H1 (cell line): ENCODE results near the gene ZBTB38. TPM values are rescaled to one million over a fixed set of nuclear protein-coding genes. Genes with fewer than 3 reads are reported as not detected.

ENCODE experiments used
- CTCF ChIA-PET: fragments of 300-600 bp; sonication (Branson Sonifier 250); formaldehyde crosslinking; loops from one replicate; lab custom pipeline; 2021; ENCODE audit not compliant: partially characterized antibody; lab: Charles Lee
- POLR2A ChIA-PET: fragments of 300-600 bp; sonication (Branson Sonifier 250); formaldehyde crosslinking; loops from one replicate; lab custom pipeline; 2021; ENCODE audit warnings: inconsistent platforms; ENCODE audit not compliant: partially characterized antibody; lab: Charles Lee
- DNase-seq, 2 experiments: peaks; one replicate each; pipeline versions ENCODE4 v3.0.0 to v3.0.0-alpha.2; 2010 to 2022; ENCODE audit warnings: low spot score in 2 of 2, low read depth in 1 of 2, mixed read lengths in 1 of 2
- FAIRE-seq: peaks from 2 replicates; lab custom pipeline; 2011; peaks lifted over from hg19 to GRCh38; lab: Jason Lieb, UNC
- H2AFZ ChIP-seq: 2 replicates; pipeline ENCODE4 v1.8.1; 2012; ENCODE audit warnings: low read length, inconsistent platforms
- H2AK5ac ChIP-seq: 2 replicates; pipeline ENCODE4 v1.6.1; 2013; ENCODE audit warnings: low read depth, low read length
- H2BK120ac ChIP-seq: replicated peaks from 2 replicates; pipeline ENCODE3; 2013; ENCODE audit warnings: low read depth, low read length, inconsistent platforms
- H2BK12ac ChIP-seq: 2 replicates; pipeline ENCODE4 v1.6.1; 2013; ENCODE audit warnings: low read depth, low read length
- H2BK15ac ChIP-seq: 2 replicates; pipeline ENCODE4 v1.6.1; 2013; ENCODE audit warnings: low read length
- H2BK20ac ChIP-seq: 2 replicates; pipeline ENCODE4 v1.6.1; 2013; ENCODE audit warnings: low read length
- H2BK5ac ChIP-seq: 2 replicates; pipeline ENCODE4 v1.6.1; 2013; ENCODE audit warnings: low read depth, low read length
- H3K14ac ChIP-seq: 2 replicates; pipeline ENCODE4 v1.6.1; 2013; ENCODE audit warnings: inconsistent platforms; ENCODE audit not compliant: insufficient read length
- H3K18ac ChIP-seq: 2 replicates; pipeline ENCODE4 v1.6.1; 2013; ENCODE audit warnings: low read length; ENCODE audit errors: extremely low read depth
- H3K23ac ChIP-seq: 2 replicates; pipeline ENCODE4 v1.6.1; 2013; ENCODE audit warnings: inconsistent platforms; ENCODE audit not compliant: insufficient read length
- H3K23me2 ChIP-seq: 2 replicates; pipeline ENCODE4 v1.6.1; 2013; ENCODE audit warnings: low read depth, low read length
- H3K27ac ChIP-seq: 2 replicates; pipeline ENCODE4 v1.6.1; 2011; ENCODE audit warnings: low read depth, low read length, inconsistent platforms
- H3K27me3 ChIP-seq, 4 experiments: replicated peaks in 1 of 4; 1 replicate in 1 of 4; 2 replicates in 3 of 4; pipeline versions ENCODE4 v1.6.1 to v1.8.1; 2011 to 2013; ENCODE audit warnings: low read length in 3 of 4, mild to moderate bottlenecking in 3 of 4, inconsistent platforms in 2 of 4, mixed read lengths in 2 of 4, moderate library complexity in 1 of 4; ENCODE audit not compliant: control insufficient read depth in 3 of 4, insufficient read depth in 3 of 4; ENCODE audit errors: extremely low read depth in 1 of 4
- H3K36me3 ChIP-seq, 4 experiments: 2 replicates each; pipeline versions ENCODE4 v1.6.1 to v1.8.1; 2011 to 2013; ENCODE audit warnings: mild to moderate bottlenecking in 4 of 4, low read length in 3 of 4, moderate library complexity in 2 of 4, control low read depth in 1 of 4, inconsistent platforms in 1 of 4; ENCODE audit not compliant: insufficient read depth in 4 of 4, control insufficient read depth in 2 of 4
- H3K4ac ChIP-seq: replicated peaks from 2 replicates; pipeline ENCODE3; 2013; ENCODE audit warnings: low read length, low read depth, mixed read lengths, inconsistent platforms; ENCODE audit not compliant: insufficient read length
- H3K4me1 ChIP-seq, 4 experiments: replicated peaks in 1 of 4; 1 replicate in 1 of 4; 2 replicates in 3 of 4; pipeline versions ENCODE4 v1.6.1 to v1.8.1; 2011 to 2013; ENCODE audit warnings: low read length in 3 of 4, inconsistent platforms in 2 of 4, mixed read lengths in 1 of 4; ENCODE audit not compliant: insufficient read depth in 4 of 4, control insufficient read depth in 3 of 4
- H3K4me2 ChIP-seq, 2 experiments: 2 replicates each; pipeline versions ENCODE4 v1.6.1 to v1.8.1; 2011 to 2013; ENCODE audit warnings: low read depth in 2 of 2, low read length in 2 of 2, control low read depth in 1 of 2, inconsistent platforms in 1 of 2, mild to moderate bottlenecking in 1 of 2; ENCODE audit not compliant: insufficient read depth in 1 of 2
- H3K4me3 ChIP-seq, 4 experiments: fragments of 200-600, 300-600 bp in 1 of 4; sonication (generic), shearing (Covaris generic), sonication (Bioruptor Twin) in 1 of 4; 2 replicates each; pipeline versions ENCODE4 v1.5.1 to v1.8.1; 2011 to 2016; ENCODE audit warnings: low read length in 4 of 4, low read depth in 3 of 4, control low read depth in 2 of 4, inconsistent platforms in 2 of 4, mild to moderate bottlenecking in 2 of 4, mixed read lengths in 1 of 4, moderate library complexity in 1 of 4; ENCODE audit not compliant: insufficient read depth in 2 of 4; ENCODE audit errors: extremely low read depth in 1 of 4
- H3K56ac ChIP-seq: replicated peaks from 2 replicates; pipeline ENCODE3; 2013; ENCODE audit warnings: low read depth, mild to moderate bottlenecking, mixed read lengths, low read length, inconsistent platforms; ENCODE audit not compliant: insufficient read length
- H3K79me1 ChIP-seq: 2 replicates; pipeline ENCODE4 v1.6.1; 2013; ENCODE audit warnings: low read depth, low read length, control low read depth
- H3K79me2 ChIP-seq, 2 experiments: 2 replicates each; pipeline versions ENCODE4 v1.6.1 to v1.8.1; 2012 to 2013; ENCODE audit warnings: low read length in 2 of 2, mild to moderate bottlenecking in 2 of 2, inconsistent platforms in 1 of 2; ENCODE audit not compliant: insufficient read depth in 2 of 2, control insufficient read depth in 1 of 2
- H3K9ac ChIP-seq, 4 experiments: replicated peaks in 1 of 4; 1 replicate in 1 of 4; 2 replicates in 3 of 4; pipeline versions ENCODE4 v1.6.1 to v1.8.1; 2011 to 2013; ENCODE audit warnings: low read depth in 3 of 4, low read length in 3 of 4, control low read depth in 2 of 4, mild to moderate bottlenecking in 2 of 4, moderate library complexity in 2 of 4, inconsistent platforms in 1 of 4; ENCODE audit errors: extremely low read depth in 1 of 4
- H3K9me3 ChIP-seq, 2 experiments: 2 replicates each; pipeline versions ENCODE4 v1.6.1 to v1.8.1; 2012 to 2013; ENCODE audit warnings: mild to moderate bottlenecking in 2 of 2, moderate library complexity in 2 of 2, control low read depth in 1 of 2, inconsistent platforms in 1 of 2, low read depth in 1 of 2, low read length in 1 of 2, mixed read lengths in 1 of 2; ENCODE audit not compliant: insufficient read depth in 2 of 2
- H4K20me1 ChIP-seq, 2 experiments: replicated peaks in 1 of 2; 2 replicates each; pipeline versions ENCODE3 to v1.8.1; 2011 to 2013; ENCODE audit warnings: inconsistent platforms in 2 of 2, low read length in 2 of 2, mild to moderate bottlenecking in 1 of 2; ENCODE audit not compliant: insufficient read depth in 2 of 2, control insufficient read depth in 1 of 2
- H4K5ac ChIP-seq: 2 replicates; pipeline ENCODE4 v1.6.1; 2013; ENCODE audit warnings: low read length, low read depth, mixed read lengths, inconsistent platforms; ENCODE audit not compliant: insufficient read length
- H4K8ac ChIP-seq: 2 replicates; pipeline ENCODE4 v1.8.0; 2013; ENCODE audit warnings: mild to moderate bottlenecking, moderate library complexity, low read length, inconsistent platforms; ENCODE audit not compliant: insufficient read depth; ENCODE audit errors: extremely low read depth
- H4K91ac ChIP-seq: replicated peaks from 2 replicates; pipeline ENCODE3; 2013; ENCODE audit warnings: low read length, mixed read lengths, inconsistent platforms; ENCODE audit not compliant: insufficient read length
- ATF3 ChIP-seq: IDR thresholded peaks from 2 replicates; pipeline ENCODE4 v1.6.1; 2011; ENCODE audit warnings: low read depth, mild to moderate bottlenecking, low read length; ENCODE audit not compliant: insufficient read depth
- CBX8 ChIP-seq: fragments of 300-800, 300-1000 bp; sonication (generic); IDR thresholded peaks from 2 replicates; pipeline ENCODE4 v1.7.1; 2016; ENCODE audit warnings: low read depth, low read length, borderline replicate concordance
- CEBPB ChIP-seq: IDR thresholded peaks from 2 replicates; pipeline ENCODE4 v1.6.1; 2012; ENCODE audit warnings: low read depth, low read length
- CHD1 ChIP-seq: IDR thresholded peaks from 2 replicates; pipeline ENCODE4 v1.6.1; 2012; ENCODE audit warnings: low read depth, low read length, improper control_type of control experiment
- EGR1 ChIP-seq: IDR thresholded peaks from 2 replicates; pipeline ENCODE4 v1.6.1; 2011; ENCODE audit warnings: low read depth, low read length, borderline replicate concordance
- EP300 ChIP-seq, 2 experiments: IDR thresholded peaks; 1 replicate in 1 of 2; 2 replicates in 1 of 2; pipeline ENCODE4 v1.6.1; 2011 to 2012; ENCODE audit warnings: low read depth in 2 of 2, low read length in 2 of 2, mild to moderate bottlenecking in 2 of 2, borderline replicate concordance in 1 of 2, inconsistent platforms in 1 of 2, moderate library complexity in 1 of 2
- FOSL1 ChIP-seq: IDR thresholded peaks from 2 replicates; pipeline ENCODE4 v1.6.1; 2011; ENCODE audit warnings: mild to moderate bottlenecking, low read depth, low read length, moderate library complexity; ENCODE audit not compliant: insufficient read depth
- JUN ChIP-seq: IDR thresholded peaks from 2 replicates; pipeline ENCODE4 v1.6.1; 2011; ENCODE audit warnings: low read depth, mild to moderate bottlenecking, improper control_type of control experiment, low read length
- JUND ChIP-seq: IDR thresholded peaks from 2 replicates; pipeline ENCODE4 v1.6.1; 2011; ENCODE audit warnings: mild to moderate bottlenecking, improper control_type of control experiment, low read length
- NANOG ChIP-seq: IDR thresholded peaks from 2 replicates; pipeline ENCODE4 v1.6.1; 2011; ENCODE audit warnings: low read length, low read depth, mild to moderate bottlenecking, inconsistent platforms; ENCODE audit not compliant: insufficient read depth, poor library complexity, severe bottlenecking
- POLR2AphosphoS5 ChIP-seq: IDR thresholded peaks from 2 replicates; pipeline ENCODE4 v1.6.1; 2011; ENCODE audit warnings: low read depth, low read length
- SP1 ChIP-seq: IDR thresholded peaks from 2 replicates; pipeline ENCODE4 v1.6.1; 2011; ENCODE audit warnings: low read depth, low read length
- SUZ12 ChIP-seq: fragments of 200-600 bp; sonication (generic); IDR thresholded peaks from 2 replicates; pipeline ENCODE4 v1.6.1; 2012; ENCODE audit warnings: mild to moderate bottlenecking, inconsistent platforms, low read length, moderate library complexity, mixed read lengths
- ZNF274 ChIP-seq: IDR thresholded peaks from 2 replicates; pipeline ENCODE4 v1.7.0; 2012; ENCODE audit warnings: low read length, borderline replicate concordance; ENCODE audit errors: extremely low read depth
- WGBS, 2 experiments: shearing (Covaris generic) in 1 of 2; methylation state at CpG; one replicate each; pipeline versions ENCODE4 v1.1.6 to v1.1.7; 2013 to 2015; ENCODE audit warnings: low lambda C conversion rate in 2 of 2, mixed read lengths in 2 of 2, inconsistent platforms in 1 of 2, low coverage in 1 of 2, missing lambda C conversion rate in 1 of 2; ENCODE audit not compliant: insufficient replicate concordance in 2 of 2, insufficient coverage in 1 of 2, insufficient read length in 1 of 2; ENCODE audit errors: extremely low coverage in 1 of 2, missing lambda C conversion rate in 1 of 2; 5-methylcytosine and 5-hydroxymethylcytosine counted together
- polyA plus RNA-seq, 7 experiments: library from polyadenylated mRNA; depleted of rRNA in 3 of 7; stranded (reverse) in 5 of 7; unstranded in 2 of 7; fragments of >200 nt in 5 of 7; fragments of 200-250 nt in 2 of 7; gene quantifications; 1 replicate in 5 of 7; 2 replicates in 1 of 7; 4 replicates in 1 of 7; pipeline versions ENCODE4 v1.2.1 to v1.2.3, GENCODE V29; 2011 to 2013; ENCODE audit warnings: missing spikeins in 2 of 7, mixed read lengths in 2 of 7
- total RNA-seq: library from RNA; stranded (reverse); fragmentation: NEBNext Ultra II Directional; extraction: Animal tissue kit (Norgen Biotek cat#: 25700); gene quantifications from 2 replicates; pipeline ENCODE4 v1.2.1, GENCODE V29; 2021

Gene ZBTB38
- total and polyA plus RNA-seq, 2 of the 8 experiments (the other 6 are each of a cell fraction or from before 2014, with no cell fraction given): 4.4 to 10.5 TPM

- H3K79me2 ChIP-seq: no peaks in the 10 kb centered on the region
- 0 out of 8 replicates have a peak, but pooled peaks cover 0 to 4% (median 0%) of the 10 kb centered on the region in 4 experiments for H3K36me3 ChIP-seq
- H3K14ac ChIP-seq: no peak overlapping the region
- peaks cover 4 to 29% (median 17%) of the 10 kb centered on the region in 4 experiments; a peak in 6 of 7 replicates for H3K27me3 ChIP-seq
- FAIRE-seq (no peak), DNase-seq (no peak)
- H3K27ac ChIP-seq: no peak overlapping the region
- H4K20me1 ChIP-seq: no peaks in the 10 kb centered on the region
- H3K18ac ChIP-seq: no peak overlapping the region
- no peak overlapping the region for H3K4me2 ChIP-seq
- H2BK20ac ChIP-seq: no peak overlapping the region
- no peak overlapping the region for H3K23ac ChIP-seq
- no peak overlapping the region for H2AK5ac ChIP-seq
- no peak overlapping the region for H4K5ac ChIP-seq
- no peaks in the 10 kb centered on the region for H3K79me1 ChIP-seq
- no peaks in the 10 kb centered on the region; a peak in 2 of 7 replicates for H3K4me1 ChIP-seq
- H3K4me3 ChIP-seq: no peak overlapping the region
- no peak overlapping the region for H3K56ac ChIP-seq
- WGBS, 2 experiments: 90% methylated on average over 1 of the region's 1 CpG; no CpG with 5 or more reads in 1 of the 2 experiments
- no peaks in the 10 kb centered on the region for H3K23me2 ChIP-seq
- no peak overlapping the region for H2BK15ac ChIP-seq
- H4K91ac ChIP-seq: no peak overlapping the region
- no peaks in the 10 kb centered on the region for H3K9me3 ChIP-seq
- H2AFZ ChIP-seq: no peak overlapping the region
- ChIA-PET CTCF (interaction anchor here (1.1 to 1.4 kb wide), 2 partner anchors 16 to 33 kb away, joined by 3 to 5 read pairs; no protein-coding TSS in a partner anchor), POLR2A (interaction anchor here (0.9 kb wide), 1 partner anchor 48 kb away, joined by 3 read pairs; no protein-coding TSS in a partner anchor)
- no peak overlapping the region for H4K8ac ChIP-seq
- H3K9ac ChIP-seq: no peak overlapping the region
- no peak overlapping the region for H2BK120ac ChIP-seq
- no peak overlapping the region for H3K4ac ChIP-seq
- no peak overlapping the region for H2BK12ac ChIP-seq
- no peak overlapping the region for H2BK5ac ChIP-seq
- no peak for TF ChIP-seq EGR1
- TF ChIP-seq JUN: no peak
- no peak for TF ChIP-seq EP300 (IDR thresholded peaks at IDR 0.05; ENCODE audit: borderline replicate concordance in 1 of 2, low read depth in 2 of 2, low read length in 2 of 2)
- no peak for TF ChIP-seq CBX8
- TF ChIP-seq FOSL1: no peak
- no peak for TF ChIP-seq JUND
- TF ChIP-seq CEBPB: no peak
- no peak for TF ChIP-seq SUZ12
- no peak for TF ChIP-seq SP1
- TF ChIP-seq NANOG: no peak
- no peak for TF ChIP-seq ZNF274
- no peak for TF ChIP-seq ATF3
- no peak for TF ChIP-seq CHD1
- TF ChIP-seq POLR2AphosphoS5: no peak
Measured at GRCh38 chr3:141408596-141408995, 40.3 kb downstream of the ZBTB38 start.
